ENCODE measurements around the gene SDHAF1. TPM values are rescaled to one million over a fixed set of nuclear protein-coding genes. Genes with fewer than 3 reads are reported as not detected.
"Not testable (repeated sequence)": the region's sequence is repeated elsewhere in the genome, so short reads cannot be mapped to it uniquely, and the experiment has no call there.

The SDHAF1 gene
- total RNA-seq, 1 donor from 2014 or later, result 10.7 TPM

GRCh38 chr19:36014012-36014924 is 19.3 kb downstream of the SDHAF1 start, which contains the start of gene ALKBH6:
Gene ALKBH6 (minus strand): TSS chr19:36014213. CDS start chr19:36013397, 816 bp downstream.
- peak; percentile 99 for DNase-seq (ENCODE audit: low read depth in 2 of 2)

GRCh38 chr19:36019061-36019670 is 24.2 kb downstream of the SDHAF1 start:
- DNase-seq (ENCODE audit: low read depth in 2 of 2), result no peak

GRCh38 chr19:36023432-36023831 is 28.4 kb downstream of the SDHAF1 start:
- DNase-seq (ENCODE audit: low read depth in 2 of 2), result no peak

GRCh38 chr19:36025541-36025940 is 30.6 kb downstream of the SDHAF1 start:
- DNase-seq (ENCODE audit: low read depth in 2 of 2), result no peak

GRCh38 chr19:36026091-36026876 is 31.3 kb downstream of the SDHAF1 start:
- no peak for DNase-seq (ENCODE audit: low read depth in 2 of 2)

- no peak for DNase-seq (ENCODE audit: low read depth in 2 of 2)
These were observed 32.7 kb downstream of the SDHAF1 start for GRCh38 chr19:36027696-36028095.

GRCh38 chr19:36028313-36029041 is 33.5 kb downstream of the SDHAF1 start:
- DNase-seq (ENCODE audit: low read depth in 2 of 2), result no peak

- peak in 1 of 2 donors; percentile 44 for DNase-seq (ENCODE audit: low read depth in 2 of 2)
These were observed 35.5 kb downstream of the SDHAF1 start for GRCh38 chr19:36030264-36031148.

GRCh38 chr19:36031308-36031707 is 36.3 kb downstream of the SDHAF1 start:
- DNase-seq (ENCODE audit: low read depth in 2 of 2), result no peak

- peak; percentile 48 to 77 for DNase-seq (ENCODE audit: low read depth in 2 of 2)
These were observed 37.5 kb downstream of the SDHAF1 start, which contains the start of gene CLIP3 for GRCh38 chr19:36032251-36033104. Gene CLIP3 (minus strand): TSS chr19:36032873. CDS start chr19:36032357, 516 bp downstream.

- DNase-seq (ENCODE audit: low read depth in 2 of 2), result no peak
These were observed 45.5 kb downstream of the SDHAF1 start for GRCh38 chr19:36040495-36040894.

- not testable (repeated sequence) for DNase-seq (ENCODE audit: low read depth in 2 of 2)
These were observed 46.1 kb downstream of the SDHAF1 start for GRCh38 chr19:36041092-36041491.

GRCh38 chr19:36041831-36042230 is 46.8 kb downstream of the SDHAF1 start:
- DNase-seq (ENCODE audit: low read depth in 2 of 2), result peak in 1 of 2 donors; percentile 78

- DNase-seq (ENCODE audit: low read depth in 2 of 2), result no peak
These were observed 49.0 kb downstream of the SDHAF1 start for GRCh38 chr19:36043952-36044351.

Other genes starting within 250 kb of the SDHAF1 start
- gene U2AF1L4, start 249.8 kb upstream of the SDHAF1 start, total RNA-seq, result 1.1 and 4.0 TPM in 2 replicates
- 16.5 and 16.6 TPM in 2 replicates for gene PSENEN, start 249.5 kb upstream of the SDHAF1 start, total RNA-seq
- 2.4 and 5.0 TPM in 2 replicates for gene LIN37, start 246.6 kb upstream of the SDHAF1 start, total RNA-seq
- 0.20 and 0.22 TPM in 2 replicates for gene HSPB6, start 238.2 kb upstream of the SDHAF1 start, total RNA-seq
- gene PROSER3, start 237.0 kb upstream of the SDHAF1 start, total RNA-seq, result 1.3 and 1.4 TPM in 2 replicates
- gene ARHGAP33, start 219.6 kb upstream of the SDHAF1 start, total RNA-seq, result 0.44 and 1.2 TPM in 2 replicates
- not detected in 2 replicates for gene PRODH2, start 182.3 kb upstream of the SDHAF1 start, total RNA-seq
- not detected in 2 replicates for gene NPHS1, start 142.7 kb upstream of the SDHAF1 start, total RNA-seq
- not detected in 2 replicates for gene KIRREL2, start 138.3 kb upstream of the SDHAF1 start, total RNA-seq
- 1.2 and 2.2 TPM in 2 replicates for gene APLP1, start 126.6 kb upstream of the SDHAF1 start, total RNA-seq
- 1.3 and 3.8 TPM in 2 replicates for gene NFKBID, start 94.6 kb upstream of the SDHAF1 start, total RNA-seq
- gene HCST, start 92.7 kb upstream of the SDHAF1 start, total RNA-seq, result 0.22 and 0.40 TPM in 2 replicates
- gene TYROBP, start 86.9 kb upstream of the SDHAF1 start, total RNA-seq, result not detected in 2 replicates
- 1.3 and 2.0 TPM in 2 replicates for gene LRFN3, start 58.8 kb upstream of the SDHAF1 start, total RNA-seq
- under 0.01 TPM in 1 of 2 replicates, not detected in the other for gene SYNE4, start 13.6 kb downstream of the SDHAF1 start, total RNA-seq
- 7.3 and 7.8 TPM in 2 replicates for gene ALKBH6, start 19.0 kb downstream of the SDHAF1 start, total RNA-seq
- 2.6 and 2.8 TPM in 2 replicates for gene CLIP3, start 37.7 kb downstream of the SDHAF1 start, total RNA-seq
- 0.87 and 1.8 TPM in 2 replicates for gene THAP8, start 59.1 kb downstream of the SDHAF1 start, total RNA-seq
- gene WDR62, start 59.7 kb downstream of the SDHAF1 start, total RNA-seq, result 1.2 and 2.0 TPM in 2 replicates
- not detected in 2 replicates for gene OVOL3, start 116.0 kb downstream of the SDHAF1 start, total RNA-seq
- 123 and 143 TPM in 2 replicates for gene POLR2I, start 119.7 kb downstream of the SDHAF1 start, total RNA-seq
- 140 and 181 TPM in 2 replicates for gene TBCB, start 120.3 kb downstream of the SDHAF1 start, total RNA-seq
- 361 and 396 TPM in 2 replicates for gene CAPNS1, start 144.9 kb downstream of the SDHAF1 start, total RNA-seq
- 88.5 and 153 TPM in 2 replicates for gene COX7A1, start 157.3 kb downstream of the SDHAF1 start, total RNA-seq
- 2.0 and 3.8 TPM in 2 replicates for gene ZNF565, start 219.5 kb downstream of the SDHAF1 start, total RNA-seq
- 50.1 and 65.7 TPM in 2 replicates for gene ZNF146, start 219.9 kb downstream of the SDHAF1 start, total RNA-seq